ENCODE measurements around the gene ARL8B. TPM values are rescaled to one million over a fixed set of nuclear protein-coding genes. Genes with fewer than 3 reads are reported as not detected.
A peak's percentile ranks its signal among the peaks of the same experiment; 100 is the strongest.

ARL8B gene
- total RNA-seq, 4 donors from 2014 or later, result 22.8 to 80.2 (median 51.2) TPM

- H3K9me3 ChIP-seq, result no peaks in the 10 kb centered on the region
- DNase-seq, result no peak
- peak overlapping the region; percentile 57 to 67 for H3K27ac ChIP-seq
- no peaks in the 10 kb centered on the region for H3K36me3 ChIP-seq
- no peak overlapping the region for H3K4me3 ChIP-seq
- peaks cover 0 to 17% of the 10 kb centered on the region in 2 donors for H3K4me1 ChIP-seq
- intact Hi-C loops (cut with DNase I; ENCODE audit: low total_unique reads), result no loop called here
- H3K27me3 ChIP-seq, result no peaks in the 10 kb centered on the region
- TF ChIP-seq POLR2A (IDR thresholded peaks at IDR 0.05) (no peak), CTCF (IDR thresholded peaks at IDR 0.05) (no peak)
These were observed 72.2 kb downstream of the ARL8B start for GRCh38 chr3:5194341-5194740.

- Histone ChIP-seq H3K4me1 (peaks cover 0 to 13% of the 10 kb centered on the region in 2 donors), H3K4me3 (no peak overlapping the region), H3K36me3 (no peaks in the 10 kb centered on the region), H3K9me3 (no peaks in the 10 kb centered on the region), H3K27ac (peak overlapping the region; percentile 57 to 67), H3K27me3 (no peaks in the 10 kb centered on the region)
- no peak for TF ChIP-seq POLR2A (IDR thresholded peaks at IDR 0.05)
- no peak for TF ChIP-seq CTCF (IDR thresholded peaks at IDR 0.05)
- intact Hi-C loops (cut with DNase I; ENCODE audit: low total_unique reads), result no loop called here
- DNase-seq, result peak; percentile 25 to 68
These were observed 72.9 kb downstream of the ARL8B start for GRCh38 chr3:5194801-5195509.

- Histone ChIP-seq H3K4me3 (no peak overlapping the region), H3K27ac (peak overlapping the region; percentile 57 to 67), H3K4me1 (peaks cover 0 to 13% of the 10 kb centered on the region in 2 donors), H3K36me3 (no peaks in the 10 kb centered on the region), H3K9me3 (no peaks in the 10 kb centered on the region), H3K27me3 (no peaks in the 10 kb centered on the region)
- intact Hi-C loops (cut with DNase I; ENCODE audit: low total_unique reads), result no loop called here
- TF ChIP-seq POLR2A (IDR thresholded peaks at IDR 0.05) (no peak), CTCF (IDR thresholded peaks at IDR 0.05) (no peak)
- DNase-seq, result no peak
These were observed 73.5 kb downstream of the ARL8B start for GRCh38 chr3:5195605-5196004.

- intact Hi-C loops (cut with DNase I; ENCODE audit: low total_unique reads), result no loop called here
- Histone ChIP-seq H3K27me3 (no peaks in the 10 kb centered on the region), H3K9me3 (no peaks in the 10 kb centered on the region), H3K36me3 (no peaks in the 10 kb centered on the region), H3K4me1 (peaks cover 0 to 13% of the 10 kb centered on the region in 2 donors), H3K4me3 (no peak overlapping the region), H3K27ac (peak overlapping the region in 1 of 2 donors; percentile 36)
- no peak for DNase-seq
- no peak for TF ChIP-seq CTCF (IDR thresholded peaks at IDR 0.05)
- TF ChIP-seq POLR2A (IDR thresholded peaks at IDR 0.05), result no peak
These were observed 74.9 kb downstream of the ARL8B start for GRCh38 chr3:5197022-5197421.

GRCh38 chr3:5197470-5198312 is 75.6 kb downstream of the ARL8B start:
- H3K27me3 ChIP-seq, result no peaks in the 10 kb centered on the region
- TF ChIP-seq POLR2A (IDR thresholded peaks at IDR 0.05), result no peak
- TF ChIP-seq CTCF (IDR thresholded peaks at IDR 0.05), result no peak
- H3K36me3 ChIP-seq, result no peaks in the 10 kb centered on the region
- peaks cover 0 to 13% of the 10 kb centered on the region in 2 donors for H3K4me1 ChIP-seq
- no peak overlapping the region for H3K4me3 ChIP-seq
- intact Hi-C loops (cut with DNase I; ENCODE audit: low total_unique reads), result no loop called here
- DNase-seq, result no peak
- peak overlapping the region in 1 of 2 donors; percentile 36 for H3K27ac ChIP-seq
- H3K9me3 ChIP-seq, result no peaks in the 10 kb centered on the region
